ENCODE measurements around the gene DIPK1B.

DIPK1B gene

DNA sequence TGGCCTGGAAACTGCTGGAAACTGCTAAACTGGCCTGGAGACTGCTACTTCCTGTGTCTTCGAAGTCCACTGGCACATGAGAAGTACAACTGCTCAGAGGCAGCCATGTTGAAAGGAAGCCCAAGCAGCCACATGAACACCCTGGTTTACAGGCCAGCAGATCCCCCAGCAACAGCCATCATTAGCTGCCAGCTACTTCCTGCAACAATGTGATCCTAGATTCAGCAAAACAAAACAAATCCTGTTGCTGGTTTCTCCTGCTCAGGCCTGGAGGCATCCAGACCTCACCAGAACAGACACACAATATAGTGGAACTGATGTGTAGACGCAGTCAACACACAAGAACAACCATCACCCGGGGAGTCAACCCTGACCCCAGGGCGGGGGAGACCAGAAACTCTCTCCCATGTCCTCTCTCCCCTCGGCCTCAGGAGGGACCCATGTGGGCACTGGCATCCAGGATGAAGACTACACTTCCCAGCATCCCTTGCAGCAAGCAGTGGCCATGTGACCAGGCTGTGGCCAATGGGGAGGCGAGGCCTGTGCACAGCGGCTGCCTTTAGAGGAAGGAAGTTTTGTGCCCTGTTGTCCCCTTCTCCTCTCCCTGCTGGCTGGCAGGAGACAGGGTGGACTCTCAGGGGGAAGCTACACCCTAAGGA lies 61.1 kb downstream of the DIPK1B start:
- peaks cover 3% of the 10 kb centered on the region for H3K27me3 ChIP-seq (ENCODE audit: insufficient read depth, low read length, poor library complexity)
- peak; percentile 43 for DNase-seq
- no peak overlapping the region for H3K4me2 ChIP-seq (ENCODE audit: insufficient read depth, low read length)
- H3K27ac ChIP-seq (ENCODE audit: low read length), result no peak overlapping the region
- H3K9me3 ChIP-seq (ENCODE audit: insufficient read depth, low read length, severe bottlenecking), result peaks cover 8% of the 10 kb centered on the region
- peak; percentile 74 for ATAC-seq (ENCODE audit: insufficient read depth, low read depth)
- H3K79me2 ChIP-seq (ENCODE audit: insufficient read depth, low read length), result no peaks in the 10 kb centered on the region
- H2AFZ ChIP-seq (ENCODE audit: low read depth, low read length), result peak overlapping the region; percentile 47; the same call in 1 of the 2 replicates
- H3K36me3 ChIP-seq (ENCODE audit: insufficient read depth, low read length), result no peaks in the 10 kb centered on the region
- H3K9ac ChIP-seq (ENCODE audit: low read depth, low read length), result no peak overlapping the region
- TF ChIP-seq, protein P1, sequence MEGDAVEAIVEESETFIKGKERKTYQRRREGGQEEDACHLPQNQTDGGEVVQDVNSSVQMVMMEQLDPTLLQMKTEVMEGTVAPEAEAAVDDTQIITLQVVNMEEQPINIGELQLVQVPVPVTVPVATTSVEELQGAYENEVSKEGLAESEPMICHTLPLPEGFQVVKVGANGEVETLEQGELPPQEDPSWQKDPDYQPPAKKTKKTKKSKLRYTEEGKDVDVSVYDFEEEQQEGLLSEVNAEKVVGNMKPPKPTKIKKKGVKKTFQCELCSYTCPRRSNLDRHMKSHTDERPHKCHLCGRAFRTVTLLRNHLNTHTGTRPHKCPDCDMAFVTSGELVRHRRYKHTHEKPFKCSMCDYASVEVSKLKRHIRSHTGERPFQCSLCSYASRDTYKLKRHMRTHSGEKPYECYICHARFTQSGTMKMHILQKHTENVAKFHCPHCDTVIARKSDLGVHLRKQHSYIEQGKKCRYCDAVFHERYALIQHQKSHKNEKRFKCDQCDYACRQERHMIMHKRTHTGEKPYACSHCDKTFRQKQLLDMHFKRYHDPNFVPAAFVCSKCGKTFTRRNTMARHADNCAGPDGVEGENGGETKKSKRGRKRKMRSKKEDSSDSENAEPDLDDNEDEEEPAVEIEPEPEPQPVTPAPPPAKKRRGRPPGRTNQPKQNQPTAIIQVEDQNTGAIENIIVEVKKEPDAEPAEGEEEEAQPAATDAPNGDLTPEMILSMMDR (IDR thresholded peaks at IDR 0.05; ENCODE audit: borderline replicate concordance, extremely low read depth, low read length, poor library complexity, severe bottlenecking), result no peak
- TF ChIP-seq EZH2 (IDR thresholded peaks at IDR 0.05; ENCODE audit: borderline replicate concordance, low read depth, low read length, severe bottlenecking), result no peak
- no peaks in the 10 kb centered on the region for H4K20me1 ChIP-seq (ENCODE audit: insufficient read depth, low read length)
- no peak overlapping the region for H3K4me3 ChIP-seq (ENCODE audit: low read depth in 1 of 2, low read length in 2 of 2)
- H3K4me1 ChIP-seq (ENCODE audit: insufficient read depth, low read length), result no peaks in the 10 kb centered on the region
